K562 (cell line): ENCODE data around the gene EGR1. TPM values are rescaled to one million over a fixed set of nuclear protein-coding genes. Genes with fewer than 3 reads are reported as not detected.

Source experiments
- CREB3 ChIP-seq: fragments of 450-650 bp; conservative IDR thresholded peaks from 2 replicates; pipeline ENCODE4 v1.6.1; 2016; ENCODE audit warnings: missing genetic modification characterization, low read depth, mild to moderate bottlenecking, missing compliant biosample characterization, moderate library complexity
- CTBP1 ChIP-seq: fragments of 450-650 bp; IDR thresholded peaks from 2 replicates; pipeline ENCODE4 v1.6.1; 2016; ENCODE audit warnings: borderline replicate concordance
- FIP1L1 ChIP-seq: fragments of 200-400 bp; formaldehyde crosslinking; IDR thresholded peaks from 2 replicates; pipeline ENCODE4 v1.6.1; 2018; ENCODE audit warnings: mild to moderate bottlenecking, low read depth, low read length; ENCODE audit not compliant: poor library complexity, severe bottlenecking
- MECOM ChIP-seq: fragments of 250-450 bp; sonication (Bioruptor Pico); IDR thresholded peaks from 2 replicates; pipeline ENCODE4 v1.8.0; 2022; ENCODE audit warnings: inconsistent platforms
- MED1 ChIP-seq: sonication (generic); formaldehyde crosslinking; IDR thresholded peaks from 2 replicates; pipeline ENCODE4 v1.8.1; 2023; ENCODE audit warnings: missing genetic modification reagents, borderline replicate concordance
- MTF1 ChIP-seq: fragments of 250-450 bp; sonication (Bioruptor Pico); IDR thresholded peaks from 2 replicates; pipeline ENCODE4 v1.9.0; 2021; ENCODE audit warnings: moderate library complexity, mild to moderate bottlenecking, inconsistent platforms, borderline replicate concordance
- MYNN ChIP-seq, 2 experiments: sonication (generic); formaldehyde crosslinking in 1 of 2; IDR thresholded peaks; 2 replicates each; pipeline versions ENCODE4 v1.5.0 to v1.6.1; 2016 to 2020; ENCODE audit warnings: antibody characterized with exemption in 1 of 2, missing genetic modification reagents in 1 of 2
- NCOA4 ChIP-seq: fragments of 450-650 bp; IDR thresholded peaks from 2 replicates; pipeline ENCODE4 v1.6.1; 2018; ENCODE audit warnings: mild to moderate bottlenecking; ENCODE audit not compliant: partially characterized antibody
- RFX7 ChIP-seq: fragments of 250-450 bp; sonication (Bioruptor Pico); IDR thresholded peaks from 2 replicates; pipeline ENCODE4 v1.5.1; 2021; ENCODE audit warnings: mild to moderate bottlenecking
- SIN3B ChIP-seq: fragments of 450-650 bp; IDR thresholded peaks from 2 replicates; pipeline ENCODE4 v1.6.1; 2017; ENCODE audit warnings: low read depth, mild to moderate bottlenecking, moderate library complexity
- THAP7 ChIP-seq: fragments of 250-450 bp; sonication (Bioruptor Pico); IDR thresholded peaks from 2 replicates; pipeline ENCODE4 v1.5.0; 2021
- ZNF253 ChIP-seq: fragments of 250-450 bp; sonication (Bioruptor Pico); conservative IDR thresholded peaks from 2 replicates; pipeline ENCODE4 v1.6.1; 2021; ENCODE audit warnings: mild to moderate bottlenecking
- ZNF449 ChIP-seq: fragments of 250-450 bp; sonication (Bioruptor Pico); IDR thresholded peaks from 2 replicates; pipeline ENCODE4 v1.8.0; 2022; ENCODE audit warnings: moderate library complexity, mild to moderate bottlenecking, inconsistent platforms
- polyA plus RNA-seq, 8 experiments: library from polyadenylated mRNA; depleted of rRNA in 4 of 8; stranded (reverse) in 5 of 8; unstranded in 3 of 8; fragments of >200 nt; fragmentation: Nextera tagmentation in 2 of 8; fragmentation: Illumina TruSeq in 1 of 8; extraction: Ambion mirVana in 2 of 8; extraction: Trizol in 1 of 8; gene quantifications; 2 replicates each; pipeline versions ENCODE4 v1.2.1 to v1.2.3, GENCODE V29; 2011 to 2014; ENCODE audit warnings: inconsistent platforms in 1 of 8, missing spikeins in 1 of 8
- total RNA-seq, 7 experiments: library from RNA; depleted of rRNA in 6 of 7; stranded (reverse); fragments of >200 nt in 6 of 7; fragmentation: Illumina TruSeq in 2 of 7; extraction: Trizol in 2 of 7; gene quantifications; 2 replicates each; pipeline versions ENCODE4 v1.2.1 to v1.2.3, GENCODE V29; 2011 to 2021; ENCODE audit warnings: low replicate concordance in 1 of 7

Gene EGR1
- total and polyA plus RNA-seq, 9 of the 15 experiments (the other 6 are each of a cell fraction or from before 2014, with no cell fraction given) = 1.3 to 132 (median 21.5) TPM

GRCh38 chr5:138464008-138464387, 1.3 kb upstream of the EGR1 start (continued):
- TF ChIP-seq ZNF253 (CRISPR knock-in tag) (no peak), MTF1 (no peak), RFX7 (CRISPR knock-in tag) (0 out of 2 replicates have a peak, but pooled peaks have one; percentile 68), CREB3 (tag) (no peak), SIN3B (peak; percentile 65; the same call in 1 of the 2 replicates), CTBP1 (peak; percentile 80; the same call in 1 of the 2 replicates), MYNN (IDR thresholded peaks at IDR 0.05) (peak; percentile 54; the same call in 1 of the 2 replicates), MYNN (CRISPR knock-in tag; IDR thresholded peaks at IDR 0.05) (no peak), THAP7 (no peak), MED1 (0 out of 2 replicates have a peak, but pooled peaks have one; percentile 11), MECOM (CRISPR knock-in tag) (no peak), ZNF449 (CRISPR knock-in tag) (no peak), FIP1L1 (peak; percentile 95), NCOA4 (no peak)
